ENCODE measurements around the gene C2orf76. TPM values are rescaled to one million over a fixed set of nuclear protein-coding genes. Genes with fewer than 3 reads are reported as not detected.

Gene C2orf76
- polyA plus RNA-seq, 2 of the 4 experiments (the other 2 are of a cell fraction): 16.6 to 34.3 TPM

GRCh38 chr2:119263656-119264055, 103.0 kb downstream of the C2orf76 start:
- no peak for ATAC-seq
- no peak for FAIRE-seq
- CTCF ChIA-PET: interaction anchor here (1.0 to 4.2 kb wide), 14 partner anchors 14 to 381 kb away, joined by 3 to 49 read pairs (median 13); no protein-coding TSS in a partner anchor
- POLR2A ChIA-PET: no interaction called here
- Histone ChIP-seq H3K4me2 (no peak overlapping the region), H3K27ac (no peak overlapping the region), H3K4me1 (no peaks in the 10 kb centered on the region), H3K4me3 (no peak overlapping the region), H3K9me3 (no peaks in the 10 kb centered on the region)
- TF ChIP-seq NR3C1 (IDR thresholded peaks at IDR 0.05) (no peak), CTCF (IDR thresholded peaks at IDR 0.05) (no peak), SMC3 (IDR thresholded peaks at IDR 0.05) (no peak), PBX3 (IDR thresholded peaks at IDR 0.05) (no peak), EHF (CRISPR knock-in tag; IDR thresholded peaks at IDR 0.05) (no peak), CEBPB (IDR thresholded peaks at IDR 0.05) (no peak)
- 47% methylated on average over 3 of the region's 5 CpGs for WGBS (ENCODE audit: missing lambda C conversion rate)
- no peak for DNase-seq (ENCODE audit: low read depth in 1 of 2, low spot score in 1 of 2)

- POLR2A ChIA-PET: no interaction called here
- no peak overlapping the region for H3K27ac ChIP-seq
- WGBS (ENCODE audit: missing lambda C conversion rate): 92% methylated on average over 21 of the region's 23 CpGs
- H3K4me3 ChIP-seq: no peak overlapping the region
- no peaks in the 10 kb centered on the region for H3K4me1 ChIP-seq
- no peak overlapping the region for H3K4me2 ChIP-seq
- ATAC-seq (no peak), DNase-seq (ENCODE audit: low read depth in 1 of 2, low spot score in 1 of 2) (no peak), FAIRE-seq (no peak)
- CTCF ChIA-PET: interaction anchor here (2.3 to 4.2 kb wide), 2 partner anchors 14 to 381 kb away, joined by 16 to 35 read pairs; no protein-coding TSS in a partner anchor
- H3K9me3 ChIP-seq: no peaks in the 10 kb centered on the region
- TF ChIP-seq REST (IDR thresholded peaks at IDR 0.05) (no peak), POLR2AphosphoS2 (conservative IDR thresholded peaks at IDR 0.05; ENCODE audit: low read length) (no peak), TP53 (CRISPR knock-in tag; IDR thresholded peaks at IDR 0.05) (no peak), FOSB (CRISPR knock-in tag; IDR thresholded peaks at IDR 0.05) (no peak), CEBPB (IDR thresholded peaks at IDR 0.05) (no peak), TFCP2L1 (CRISPR knock-in tag; IDR thresholded peaks at IDR 0.05) (no peak), MAX (IDR thresholded peaks at IDR 0.05) (no peak), PBX3 (IDR thresholded peaks at IDR 0.05) (no peak), HMGXB4 (CRISPR knock-in tag; IDR thresholded peaks at IDR 0.05; ENCODE audit: borderline replicate concordance) (no peak), NPAS2 (CRISPR knock-in tag; IDR thresholded peaks at IDR 0.05; ENCODE audit: borderline replicate concordance) (no peak), RCOR1 (IDR thresholded peaks at IDR 0.05; ENCODE audit: low read depth, low read length) (no peak), ELK1 (IDR thresholded peaks at IDR 0.05; ENCODE audit: low read depth, low read length) (no peak), HEYL (CRISPR knock-in tag; IDR thresholded peaks at IDR 0.05) (no peak), RNF2 (IDR thresholded peaks at IDR 0.05; ENCODE audit: borderline replicate concordance, low read depth) (no peak), POLR2A (IDR thresholded peaks at IDR 0.05; ENCODE audit: low read length) (no peak), MAFK (IDR thresholded peaks at IDR 0.05; ENCODE audit: partially characterized antibody) (no peak), MAZ (IDR thresholded peaks at IDR 0.05; ENCODE audit: borderline replicate concordance, low read depth, low read length) (no peak)
These were observed 103.6 kb downstream of the C2orf76 start for GRCh38 chr2:119263025-119263424.

All from A549 (cell line).